IMR-90 (cell line): ENCODE measurements around the gene TTC39B. TPM values are rescaled to one million over a fixed set of nuclear protein-coding genes. Genes with fewer than 3 reads are reported as not detected.

Experiments
- ATAC-seq: fragments of 200-7000 bp; cut with Tn5 transposase; 2 replicates; pipeline ENCODE4 v1.9.1; 2020; ENCODE audit warnings: low read depth, mild to moderate bottlenecking, moderate library complexity
- BruUV-seq: library from RNA; stranded (reverse); fragments of 400-500 nt; replicated peaks from 2 replicates; lab custom pipeline; 2021; lab: Mats Ljungman, UMichigan
- CTCF ChIA-PET: fragments of 300-600 bp; formaldehyde crosslinking; extraction: SDS; loops from one replicate; lab custom pipeline; 2021; ENCODE audit warnings: antibody characterized with exemption; lab: Yijun Ruan, JAX
- POLR2A ChIA-PET: fragments of 300-600 bp; sonication (Branson Sonifier 250); formaldehyde crosslinking; loops from one replicate; lab custom pipeline; 2022; ENCODE audit warnings: antibody characterized with exemption; ENCODE audit not compliant: unreplicated experiment; lab: Charles Lee
- DNase-seq: peaks from one replicate; pipeline ENCODE4 v3.0.0; 2013
- H2AFZ ChIP-seq: replicated peaks from 2 replicates; pipeline ENCODE3; 2013; ENCODE audit warnings: low read length, mild to moderate bottlenecking; ENCODE audit not compliant: poor library complexity
- H2AK5ac ChIP-seq: 2 replicates; pipeline ENCODE4 v1.6.1; 2013; ENCODE audit warnings: low read depth, low read length, inconsistent platforms
- H2AK9ac ChIP-seq: replicated peaks from 2 replicates; pipeline ENCODE3; 2013; ENCODE audit warnings: mild to moderate bottlenecking, low read depth, low read length, moderate library complexity; ENCODE audit not compliant: poor library complexity
- H2BK120ac ChIP-seq: 2 replicates; pipeline ENCODE4 v1.6.1; 2013; ENCODE audit warnings: low read depth, low read length, inconsistent platforms
- H2BK15ac ChIP-seq: 3 replicates; pipeline ENCODE4 v1.6.1; 2013; ENCODE audit warnings: low read depth, low read length, inconsistent platforms
- H2BK20ac ChIP-seq: 2 replicates; pipeline ENCODE4 v1.6.1; 2013; ENCODE audit warnings: low read depth, mild to moderate bottlenecking, inconsistent platforms, low read length, moderate library complexity
- H2BK5ac ChIP-seq: 2 replicates; pipeline ENCODE4 v1.6.1; 2013; ENCODE audit warnings: mild to moderate bottlenecking, low read depth, low read length, inconsistent platforms; ENCODE audit not compliant: poor library complexity, severe bottlenecking
- H3K14ac ChIP-seq: replicated peaks from 2 replicates; pipeline ENCODE4 v1.6.1; 2013; ENCODE audit warnings: low read depth, low read length, inconsistent platforms
- H3K18ac ChIP-seq: 2 replicates; pipeline ENCODE4 v1.6.1; 2013; ENCODE audit warnings: low read depth, low read length, control low read depth
- H3K23ac ChIP-seq: 2 replicates; pipeline ENCODE4 v1.6.1; 2013; ENCODE audit warnings: low read depth, low read length, inconsistent platforms
- H3K27ac ChIP-seq: 2 replicates; pipeline ENCODE4 v1.5.1; 2013; ENCODE audit warnings: mild to moderate bottlenecking, control low read depth, low read length; ENCODE audit not compliant: insufficient read depth
- H3K27me3 ChIP-seq: 2 replicates; pipeline ENCODE4 v1.6.1; 2013; ENCODE audit warnings: low read length; ENCODE audit not compliant: control insufficient read depth, insufficient read depth
- H3K36me3 ChIP-seq: 2 replicates; pipeline ENCODE4 v1.6.1; 2013; ENCODE audit warnings: low read length, mixed read lengths; ENCODE audit not compliant: control insufficient read depth, insufficient read depth
- H3K4ac ChIP-seq: 2 replicates; pipeline ENCODE4 v1.6.1; 2013; ENCODE audit warnings: low read depth, low read length, inconsistent platforms
- H3K4me1 ChIP-seq: 2 replicates; pipeline ENCODE4 v1.6.1; 2013; ENCODE audit warnings: low read length, mixed read lengths; ENCODE audit not compliant: control insufficient read depth, insufficient read depth
- H3K4me2 ChIP-seq: 2 replicates; pipeline ENCODE4 v1.6.1; 2013; ENCODE audit warnings: low read depth, mild to moderate bottlenecking, control low read depth, low read length, moderate library complexity
- H3K4me3 ChIP-seq: 2 replicates; pipeline ENCODE4 v1.5.1; 2013; ENCODE audit warnings: low read depth, mild to moderate bottlenecking, control low read depth, low read length, moderate library complexity; ENCODE audit not compliant: insufficient read depth
- H3K56ac ChIP-seq: 2 replicates; pipeline ENCODE4 v1.6.1; 2013; ENCODE audit warnings: low read length, inconsistent platforms; ENCODE audit not compliant: insufficient read depth; ENCODE audit errors: extremely low read depth
- H3K79me1 ChIP-seq, 2 experiments: 2 replicates each; pipeline ENCODE4 v1.6.1; 2013; ENCODE audit warnings: low read length in 2 of 2, inconsistent platforms in 1 of 2, low read depth in 1 of 2
- H3K9ac ChIP-seq: 2 replicates; pipeline ENCODE4 v1.6.1; 2013; ENCODE audit warnings: low read depth, low read length, control low read depth
- H3K9me1 ChIP-seq: 2 replicates; pipeline ENCODE4 v1.6.1; 2013; ENCODE audit warnings: low read length, inconsistent platforms; ENCODE audit not compliant: insufficient read depth
- H3K9me3 ChIP-seq: 2 replicates; pipeline ENCODE4 v1.6.1; 2013; ENCODE audit warnings: low read length; ENCODE audit not compliant: control insufficient read depth, insufficient read depth
- H4K20me1 ChIP-seq: 2 replicates; pipeline ENCODE4 v1.6.1; 2013; ENCODE audit warnings: low read length, inconsistent platforms; ENCODE audit not compliant: insufficient read depth
- H4K5ac ChIP-seq: 2 replicates; pipeline ENCODE4 v1.6.1; 2013; ENCODE audit warnings: mild to moderate bottlenecking, low read depth, low read length, control low read depth
- H4K8ac ChIP-seq, 2 experiments: 2 replicates each; pipeline ENCODE4 v1.6.1; 2013; ENCODE audit warnings: low read depth in 2 of 2, low read length in 2 of 2, control low read depth in 1 of 2, inconsistent platforms in 1 of 2
- H4K91ac ChIP-seq: 2 replicates; pipeline ENCODE4 v1.6.1; 2013; ENCODE audit warnings: low read depth, low read length, inconsistent platforms; ENCODE audit not compliant: insufficient read depth
- BHLHE40 ChIP-seq: fragments of 150-350 bp; IDR thresholded peaks from 2 replicates; pipeline ENCODE4 v1.6.1; 2016; ENCODE audit warnings: mild to moderate bottlenecking, low read depth, low read length
- CEBPB ChIP-seq: IDR thresholded peaks from 2 replicates; pipeline ENCODE4 v1.6.1; 2012; ENCODE audit warnings: low read depth, low read length, improper control_type of control experiment
- ELK1 ChIP-seq: fragments of 150-350 bp; IDR thresholded peaks from 2 replicates; pipeline ENCODE4 v1.6.1; 2016; ENCODE audit warnings: low read depth, mild to moderate bottlenecking, low read length, moderate library complexity, borderline replicate concordance
- FOS ChIP-seq: fragments of 150-350 bp; IDR thresholded peaks from 2 replicates; pipeline ENCODE4 v1.6.1; 2016; ENCODE audit warnings: low read depth, low read length
- MAZ ChIP-seq: IDR thresholded peaks from 2 replicates; pipeline ENCODE4 v1.6.1; 2012; ENCODE audit warnings: low read depth, mild to moderate bottlenecking, low read length, improper control_type of control experiment, moderate library complexity, borderline replicate concordance
- MXI1 ChIP-seq: IDR thresholded peaks from 2 replicates; pipeline ENCODE4 v1.6.1; 2012; ENCODE audit warnings: low read depth, mild to moderate bottlenecking, low read length, moderate library complexity, borderline replicate concordance
- NFE2L2 ChIP-seq: fragments of 150-350 bp; IDR thresholded peaks from 2 replicates; pipeline ENCODE4 v1.6.1; 2016; ENCODE audit warnings: low read depth, mild to moderate bottlenecking, low read length
- POLR2A ChIP-seq: IDR thresholded peaks from 2 replicates; pipeline ENCODE4 v1.6.1; 2012; ENCODE audit warnings: mild to moderate bottlenecking, low read depth, low read length
- RAD21 ChIP-seq: IDR thresholded peaks from 2 replicates; pipeline ENCODE4 v1.6.1; 2012; ENCODE audit warnings: low read length, improper control_type of control experiment
- RCOR1 ChIP-seq: IDR thresholded peaks from 2 replicates; pipeline ENCODE4 v1.6.1; 2012; ENCODE audit warnings: mild to moderate bottlenecking, low read length, improper control_type of control experiment; ENCODE audit not compliant: insufficient replicate concordance
- RFX5 ChIP-seq: IDR thresholded peaks from 2 replicates; pipeline ENCODE4 v1.8.0; 2012; ENCODE audit warnings: low read depth, mild to moderate bottlenecking, low read length, moderate library complexity
- SMC3 ChIP-seq: fragments of 150-350 bp; IDR thresholded peaks from 2 replicates; pipeline ENCODE4 v1.6.1; 2016; ENCODE audit warnings: low read depth, mild to moderate bottlenecking, antibody characterized with exemption, low read length, moderate library complexity
- USF2 ChIP-seq: fragments of 150-350 bp; IDR thresholded peaks from 2 replicates; pipeline ENCODE4 v1.6.1; 2017; ENCODE audit warnings: mild to moderate bottlenecking, antibody characterized with exemption, low read length, low read depth
- WGBS, 2 experiments: methylation state at CpG; one replicate each; pipeline versions ENCODE4 v1.1.5 to v1.1.7; 2013; ENCODE audit warnings: missing lambda C conversion rate in 2 of 2; ENCODE audit not compliant: insufficient read length in 1 of 2; ENCODE audit errors: extremely low coverage in 2 of 2; 5-methylcytosine and 5-hydroxymethylcytosine counted together
- dilution Hi-C: fragments of 300-500 bp; cut with HindIII; formaldehyde crosslinking; loops from one replicate; pipeline ENCODE4 v1.14.3; 2018; ENCODE audit warnings: low sequenced_read_pairs; ENCODE audit not compliant: unreplicated experiment
- in situ Hi-C: fragments of 300-500 bp; cut with MboI; formaldehyde crosslinking; loops from 3 replicates; pipeline ENCODE4 v1.14.3; 2019; ENCODE audit warnings: low sequenced_read_pairs, inconsistent platforms, mixed read lengths
- intact Hi-C: fragments of 100-400 bp; cut with micrococcal nuclease; formaldehyde crosslinking; loops from 2 replicates; pipeline ENCODE4 v1.10.0; 2022
- polyA plus RNA-seq, 3 experiments: library from polyadenylated mRNA; depleted of rRNA; stranded (reverse); fragments of >200 nt; gene quantifications; 2 replicates each; pipeline ENCODE4 v1.2.3, GENCODE V29; 2012; ENCODE audit warnings: low replicate concordance in 1 of 3
- total RNA-seq: library from RNA; depleted of rRNA; stranded (reverse); fragments of >200 nt; gene quantifications from 2 replicates; pipeline ENCODE4 v1.2.3, GENCODE V29; 2012

Gene TTC39B
- total and polyA plus RNA-seq, 2 of the 4 experiments (the other 2 are of a cell fraction), result 2.5 to 12.2 TPM

- TF ChIP-seq RFX5, result no peak
- no peak for TF ChIP-seq MXI1
- TF ChIP-seq NFE2L2, result no peak
- TF ChIP-seq CEBPB, result no peak
These were observed 47.7 kb upstream of the TTC39B start (continued) for GRCh38 chr9:15354713-15355112.

GRCh38 chr9:15353892-15354291 lies 46.9 kb upstream of the TTC39B start:
- Histone ChIP-seq H3K14ac (no peak overlapping the region), H3K79me1 (no peaks in the 10 kb centered on the region), H3K4ac (no peak overlapping the region), H3K18ac (no peak overlapping the region), H4K8ac (no peak overlapping the region), H2BK120ac (no peak overlapping the region), H4K91ac (no peak overlapping the region), H3K4me3 (no peak overlapping the region), H2AK5ac (no peak overlapping the region), H2AFZ (no peak overlapping the region), H3K9me1 (no peaks in the 10 kb centered on the region), H2BK5ac (no peak overlapping the region), H3K27me3 (no peaks in the 10 kb centered on the region), H4K20me1 (no peaks in the 10 kb centered on the region), H3K23ac (no peak overlapping the region), H3K9me3 (no peaks in the 10 kb centered on the region), H3K36me3 (no peaks in the 10 kb centered on the region), H3K4me1 (no peaks in the 10 kb centered on the region), H3K4me2 (no peak overlapping the region), H2BK20ac (no peak overlapping the region), H3K27ac (no peak overlapping the region), H4K5ac (no peak overlapping the region), H3K56ac (no peak overlapping the region), H2BK15ac (no peak overlapping the region), H3K9ac (no peak overlapping the region), H2AK9ac (no peak overlapping the region)
- ChIA-PET POLR2A (no interaction called here), CTCF (interaction anchor here (0.7 kb wide), 1 partner anchor 63 kb away, joined by 7 read pairs; no protein-coding TSS in a partner anchor)
- no peak for TF ChIP-seq CEBPB
- TF ChIP-seq RAD21, result no peak
- no peak for TF ChIP-seq MAZ
- TF ChIP-seq FOS, result no peak
- TF ChIP-seq MXI1, result no peak
- no peak for TF ChIP-seq NFE2L2
- TF ChIP-seq RFX5, result no peak
- TF ChIP-seq SMC3, result no peak
- no peak for TF ChIP-seq ELK1
- no peak for TF ChIP-seq RCOR1
- no peak for TF ChIP-seq POLR2A
- TF ChIP-seq USF2, result no peak
- no peak for TF ChIP-seq BHLHE40
- dilution Hi-C loops, result no loop called here
- no TSS peak for BruUV-seq
- intact Hi-C loops, result no loop called here
- no CpG with 5 or more reads among the region's 4 CpGs for WGBS, 2 experiments
- DNase-seq, result no peak
- in situ Hi-C loops, result no loop called here
- no peak for ATAC-seq
